ENCODE measurements around the gene RUBCNL. TPM values are rescaled to one million over a fixed set of nuclear protein-coding genes. Genes with fewer than 3 reads are reported as not detected.

RUBCNL gene
- total and polyA plus RNA-seq, 2 of the 4 experiments (the other 2 are of a cell fraction), result 0.03 TPM; not detected in 1

DNA sequence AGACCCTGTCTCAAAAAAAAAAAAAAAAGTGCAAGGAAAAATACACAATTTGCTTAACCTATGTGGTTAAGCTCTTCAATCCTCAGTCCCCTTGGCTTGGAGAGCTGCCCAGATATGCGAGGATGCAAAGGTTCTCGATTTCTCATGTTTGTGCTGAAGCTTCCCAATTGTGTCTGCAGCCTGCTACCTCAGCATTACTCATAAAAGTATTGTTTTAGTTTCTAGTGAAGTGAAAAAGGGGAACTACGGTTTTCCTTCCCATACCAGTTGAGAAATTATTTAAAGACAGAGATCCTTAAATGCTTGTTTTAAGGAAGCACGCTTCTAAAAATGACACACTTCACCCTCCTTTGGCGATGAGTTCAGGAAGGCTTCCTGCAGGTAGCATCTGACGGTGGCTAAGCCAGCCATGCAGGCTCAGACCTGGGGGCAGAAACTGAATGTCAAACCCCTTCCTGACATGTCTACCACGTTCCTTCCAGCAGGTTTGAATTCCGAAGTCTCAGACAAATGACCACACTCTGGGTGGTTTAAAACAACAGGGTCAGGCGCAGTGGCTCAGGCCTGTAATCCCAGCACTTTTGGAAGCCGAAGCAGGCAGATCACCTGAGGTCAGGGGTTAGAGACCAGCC is 47.9 kb downstream of the RUBCNL start:
- 33% methylated on average over 2 of the region's 10 CpGs; no CpG with 5 or more reads in 1 of the 2 experiments for WGBS, 2 experiments (ENCODE audit: extremely low coverage in 2 of 2, insufficient read length in 1 of 2)
- ChIA-PET CTCF (no interaction called here), POLR2A (ENCODE audit: unreplicated experiment) (no interaction called here)
- Histone ChIP-seq H3K27me3 (ENCODE audit: control insufficient read depth, insufficient read depth, low read length) (peaks cover 9% of the 10 kb centered on the region), H3K9ac (ENCODE audit: low read depth, low read length) (no peak overlapping the region), H2BK20ac (ENCODE audit: low read depth, low read length) (no peak overlapping the region), H4K5ac (ENCODE audit: low read depth, low read length) (no peak overlapping the region), H3K56ac (ENCODE audit: extremely low read depth, insufficient read depth, low read length) (no peak overlapping the region), H3K4me3 (ENCODE audit: insufficient read depth, low read depth, low read length) (no peak overlapping the region), H2AFZ (replicated peaks; ENCODE audit: low read length, poor library complexity) (no peak overlapping the region), H3K9me3 (ENCODE audit: control insufficient read depth, insufficient read depth, low read length) (no peaks in the 10 kb centered on the region), H2BK15ac (ENCODE audit: low read depth, low read length) (no peak overlapping the region), H3K36me3 (ENCODE audit: control insufficient read depth, insufficient read depth, low read length) (no peaks in the 10 kb centered on the region), H3K23ac (ENCODE audit: low read depth, low read length) (no peak overlapping the region), H3K18ac (ENCODE audit: low read depth, low read length) (no peak overlapping the region), H2BK120ac (ENCODE audit: low read depth, low read length) (no peak overlapping the region), H3K9me1 (ENCODE audit: insufficient read depth, low read length) (no peaks in the 10 kb centered on the region), H2AK9ac (replicated peaks; ENCODE audit: low read depth, low read length, poor library complexity) (no peak overlapping the region), H4K91ac (ENCODE audit: insufficient read depth, low read depth, low read length) (no peak overlapping the region), H4K20me1 (ENCODE audit: insufficient read depth, low read length) (no peaks in the 10 kb centered on the region), H3K79me1 (ENCODE audit: low read depth in 1 of 2, low read length in 2 of 2) (no peaks in the 10 kb centered on the region), H2BK5ac (ENCODE audit: low read depth, low read length, poor library complexity, severe bottlenecking) (no peak overlapping the region), H4K8ac (ENCODE audit: low read depth in 2 of 2, low read length in 2 of 2) (no peak overlapping the region), H3K27ac (ENCODE audit: insufficient read depth, low read length) (no peak overlapping the region), H3K14ac (replicated peaks; ENCODE audit: low read depth, low read length) (no peak overlapping the region), H3K4me2 (ENCODE audit: low read depth, low read length) (no peak overlapping the region), H3K4me1 (ENCODE audit: control insufficient read depth, insufficient read depth, low read length) (no peaks in the 10 kb centered on the region), H2AK5ac (ENCODE audit: low read depth, low read length) (no peak overlapping the region), H3K4ac (ENCODE audit: low read depth, low read length) (no peak overlapping the region)
- intact Hi-C loops (cut with micrococcal nuclease), result no loop called here
- TF ChIP-seq POLR2A (IDR thresholded peaks at IDR 0.05; ENCODE audit: low read depth, low read length) (no peak), ELK1 (IDR thresholded peaks at IDR 0.05; ENCODE audit: borderline replicate concordance, low read depth, low read length) (no peak), NFE2L2 (IDR thresholded peaks at IDR 0.05; ENCODE audit: low read depth, low read length) (no peak), CHD1 (IDR thresholded peaks at IDR 0.05; ENCODE audit: low read depth, low read length) (no peak), MXI1 (IDR thresholded peaks at IDR 0.05; ENCODE audit: borderline replicate concordance, low read depth, low read length) (no peak), BHLHE40 (IDR thresholded peaks at IDR 0.05; ENCODE audit: low read depth, low read length) (no peak), MAZ (IDR thresholded peaks at IDR 0.05; ENCODE audit: borderline replicate concordance, low read depth, low read length) (no peak), CTCF (conservative IDR thresholded peaks at IDR 0.05; ENCODE audit: low read depth, low read length) (no peak), RAD21 (IDR thresholded peaks at IDR 0.05; ENCODE audit: low read length) (no peak), MAFK (IDR thresholded peaks at IDR 0.05; ENCODE audit: low read depth, low read length) (no peak), SMC3 (IDR thresholded peaks at IDR 0.05; ENCODE audit: low read depth, low read length) (no peak), RFX5 (IDR thresholded peaks at IDR 0.05; ENCODE audit: low read depth, low read length) (no peak), CEBPB (IDR thresholded peaks at IDR 0.05; ENCODE audit: low read depth, low read length) (no peak), RCOR1 (IDR thresholded peaks at IDR 0.05; ENCODE audit: insufficient replicate concordance, low read length) (no peak)
- TF ChIP-seq, protein P1, sequence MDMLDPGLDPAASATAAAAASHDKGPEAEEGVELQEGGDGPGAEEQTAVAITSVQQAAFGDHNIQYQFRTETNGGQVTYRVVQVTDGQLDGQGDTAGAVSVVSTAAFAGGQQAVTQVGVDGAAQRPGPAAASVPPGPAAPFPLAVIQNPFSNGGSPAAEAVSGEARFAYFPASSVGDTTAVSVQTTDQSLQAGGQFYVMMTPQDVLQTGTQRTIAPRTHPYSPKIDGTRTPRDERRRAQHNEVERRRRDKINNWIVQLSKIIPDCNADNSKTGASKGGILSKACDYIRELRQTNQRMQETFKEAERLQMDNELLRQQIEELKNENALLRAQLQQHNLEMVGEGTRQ (IDR thresholded peaks at IDR 0.05; ENCODE audit: low read depth, low read length), result no peak
- dilution Hi-C loops (cut with HindIII; ENCODE audit: low sequenced_read_pairs, unreplicated experiment), result no loop called here
- DNase-seq (peak; percentile 12), ATAC-seq (ENCODE audit: low read depth) (no peak)
- in situ Hi-C loops (cut with MboI; ENCODE audit: low sequenced_read_pairs), result no loop called here
- BruUV-seq (replicated peaks), result no TSS peak

Data from IMR-90 (cell line).